GM12865 (cell line): Measurements from ENCODE around the gene GSTM3.

Experiments
- DNase-seq: peaks from one replicate; pipeline ENCODE4 v3.0.0; 2010; ENCODE audit warnings: low read depth
- H3K4me3 ChIP-seq: 2 replicates; pipeline ENCODE4 v1.5.1; 2011; ENCODE audit warnings: mild to moderate bottlenecking, low read depth, low read length, control low read depth
- CTCF ChIP-seq: IDR thresholded peaks from 2 replicates; pipeline ENCODE4 v1.5.1; 2011; ENCODE audit warnings: low read length, control low read depth, low read depth, inconsistent platforms; ENCODE audit not compliant: insufficient read depth; ENCODE audit errors: missing control alignments

The GSTM3 gene

GRCh38 chr1:109732390-109732881, 8.4 kb downstream of the GSTM3 start:
- no peak for TF ChIP-seq CTCF
- H3K4me3 ChIP-seq, result no peak overlapping the region

DNA sequence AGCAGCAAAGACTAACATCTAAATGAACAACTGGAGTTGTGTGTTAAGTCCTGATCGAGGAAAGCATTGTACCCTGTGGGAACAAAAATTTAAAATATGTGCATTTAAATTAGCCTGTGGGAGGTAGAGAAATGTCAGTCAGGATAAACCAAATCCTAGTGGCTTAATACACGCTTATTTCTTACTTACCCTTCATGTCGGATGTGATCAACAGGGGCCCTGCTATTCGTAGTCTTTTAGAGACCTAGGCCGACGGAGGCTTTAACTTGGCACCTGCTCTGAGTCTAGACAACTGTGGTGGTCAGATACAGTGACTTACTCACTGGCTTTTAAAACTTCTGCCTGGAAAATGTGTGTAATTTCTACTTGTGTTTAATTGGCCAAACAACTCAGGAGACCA, 10.2 kb downstream of the GSTM3 start:
- TF ChIP-seq CTCF, result no peak
- no peak for DNase-seq
- no peak overlapping the region for H3K4me3 ChIP-seq

More at GRCh38 chr1:109732390-109732881, 8.4 kb downstream of the GSTM3 start:
- no peak for DNase-seq

DNA sequence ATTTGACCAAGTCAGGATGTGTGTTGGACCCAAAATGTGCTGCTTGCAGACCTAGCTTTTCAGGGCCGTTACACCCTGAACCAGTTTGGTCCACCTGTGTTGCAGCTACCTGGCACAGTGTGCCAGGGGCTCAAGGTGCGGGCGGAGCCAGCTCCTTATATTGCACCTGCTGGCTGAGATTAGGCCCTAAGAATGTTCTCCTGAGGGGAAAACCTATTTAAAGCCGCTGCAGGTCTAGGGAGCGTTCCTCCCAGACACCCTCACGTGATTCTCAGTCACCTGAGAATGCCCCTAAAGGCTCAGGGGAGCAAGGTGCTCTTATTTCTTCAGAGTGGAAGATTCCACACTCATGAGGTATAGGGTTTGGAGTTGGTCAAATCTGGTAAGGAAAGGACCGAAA, 12.0 kb downstream of the GSTM3 start:
- H3K4me3 ChIP-seq, result no peak overlapping the region
- DNase-seq, result no peak
- no peak for TF ChIP-seq CTCF

GRCh38 chr1:109726728-109727373, 14.0 kb downstream of the GSTM3 start:
- H3K4me3 ChIP-seq, result no peak overlapping the region
- no peak for DNase-seq
- TF ChIP-seq CTCF, result no peak

GRCh38 chr1:109726007-109726406, 14.8 kb downstream of the GSTM3 start:
- no peak for TF ChIP-seq CTCF
- H3K4me3 ChIP-seq, result no peak overlapping the region
- no peak for DNase-seq

DNA sequence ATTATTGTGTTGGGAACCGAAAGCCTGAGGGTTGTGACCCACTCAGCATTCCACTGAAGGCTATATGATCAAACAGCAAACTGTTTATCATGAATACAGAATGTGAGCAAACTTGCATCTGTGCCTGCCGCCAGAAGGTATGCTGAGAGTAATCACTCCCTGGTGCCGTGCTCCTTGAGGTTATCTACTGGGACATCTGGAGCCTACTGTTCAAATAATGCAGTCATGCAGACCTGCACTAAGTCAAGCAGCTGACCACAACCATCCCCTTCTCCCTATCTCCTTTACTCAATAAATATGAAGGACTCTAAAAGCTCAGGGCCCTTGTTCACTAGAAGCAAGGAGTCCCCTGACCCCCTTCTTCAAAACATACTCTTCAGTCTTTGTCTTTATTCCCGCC, 15.3 kb downstream of the GSTM3 start:
- no peak for TF ChIP-seq CTCF

GRCh38 chr1:109724933-109725332, 15.9 kb downstream of the GSTM3 start:
- no peak for TF ChIP-seq CTCF
- H3K4me3 ChIP-seq, result no peak overlapping the region
- DNase-seq, result no peak

More for the DNA sequence above, 15.3 kb downstream of the GSTM3 start:
- H3K4me3 ChIP-seq, result no peak overlapping the region
- no peak for DNase-seq
